Measurements from ENCODE around the gene SEC23A.

Gene SEC23A

GRCh38 chr14:38993981-38994380 is 109.1 kb downstream of the SEC23A start:
- TF ChIP-seq CEBPB (IDR thresholded peaks at IDR 0.05) (no peak), USF1 (IDR thresholded peaks at IDR 0.05) (no peak), EGR1 (IDR thresholded peaks at IDR 0.05) (no peak), TCF12 (IDR thresholded peaks at IDR 0.05; ENCODE audit: low read depth) (no peak)

- TF ChIP-seq EGR1 (IDR thresholded peaks at IDR 0.05): no peak
- no peak for TF ChIP-seq YY1 (IDR thresholded peaks at IDR 0.05; ENCODE audit: low read depth)
- no peak for TF ChIP-seq TAF1 (IDR thresholded peaks at IDR 0.05; ENCODE audit: low read depth)
- no peak for TF ChIP-seq FOXM1 (IDR thresholded peaks at IDR 0.05; ENCODE audit: borderline replicate concordance, low read depth)
- no peak for TF ChIP-seq CEBPB (IDR thresholded peaks at IDR 0.05)
- TF ChIP-seq RAD21 (IDR thresholded peaks at IDR 0.05; ENCODE audit: low read depth): no peak
- TF ChIP-seq CREB1 (IDR thresholded peaks at IDR 0.05; ENCODE audit: low read depth): no peak
- TF ChIP-seq NFIC (IDR thresholded peaks at IDR 0.05): no peak
- no peak for TF ChIP-seq EP300 (IDR thresholded peaks at IDR 0.05; ENCODE audit: borderline replicate concordance)
- no peak for TF ChIP-seq MAX (IDR thresholded peaks at IDR 0.05)
- no peak for TF ChIP-seq REST (IDR thresholded peaks at IDR 0.05; ENCODE audit: low read depth)
- TF ChIP-seq USF1 (IDR thresholded peaks at IDR 0.05): no peak
- TF ChIP-seq ZBTB7A (IDR thresholded peaks at IDR 0.05; ENCODE audit: low read depth): no peak
- no peak for TF ChIP-seq TEAD4 (IDR thresholded peaks at IDR 0.05)
- no peak for TF ChIP-seq TCF12 (IDR thresholded peaks at IDR 0.05; ENCODE audit: low read depth)
These were observed 110.8 kb downstream of the SEC23A start for GRCh38 chr14:38992067-38992844.

GRCh38 chr14:38991299-38991698 is 111.7 kb downstream of the SEC23A start:
- TF ChIP-seq ZBTB7A (IDR thresholded peaks at IDR 0.05; ENCODE audit: low read depth): no peak
- TF ChIP-seq RAD21 (IDR thresholded peaks at IDR 0.05; ENCODE audit: low read depth): no peak
- TF ChIP-seq MAX (IDR thresholded peaks at IDR 0.05): no peak
- no peak for TF ChIP-seq NFIC (IDR thresholded peaks at IDR 0.05)
- no peak for TF ChIP-seq TAF1 (IDR thresholded peaks at IDR 0.05; ENCODE audit: low read depth)
- no peak for TF ChIP-seq TCF12 (IDR thresholded peaks at IDR 0.05; ENCODE audit: low read depth)
- no peak for TF ChIP-seq CEBPB (IDR thresholded peaks at IDR 0.05)
- no peak for TF ChIP-seq YY1 (IDR thresholded peaks at IDR 0.05; ENCODE audit: low read depth)
- no peak for TF ChIP-seq USF1 (IDR thresholded peaks at IDR 0.05)
- no peak for TF ChIP-seq CREB1 (IDR thresholded peaks at IDR 0.05; ENCODE audit: low read depth)
- no peak for TF ChIP-seq FOXM1 (IDR thresholded peaks at IDR 0.05; ENCODE audit: borderline replicate concordance, low read depth)
- no peak for TF ChIP-seq TEAD4 (IDR thresholded peaks at IDR 0.05)
- TF ChIP-seq EP300 (IDR thresholded peaks at IDR 0.05; ENCODE audit: borderline replicate concordance): no peak

GRCh38 chr14:38989922-38990546 is 113.0 kb downstream of the SEC23A start:
- TF ChIP-seq ZBTB7A (IDR thresholded peaks at IDR 0.05; ENCODE audit: low read depth) (no peak), USF1 (IDR thresholded peaks at IDR 0.05) (no peak), MAX (IDR thresholded peaks at IDR 0.05) (no peak), NFIC (IDR thresholded peaks at IDR 0.05) (no peak), CEBPB (IDR thresholded peaks at IDR 0.05) (no peak), TAF1 (IDR thresholded peaks at IDR 0.05; ENCODE audit: low read depth) (no peak), EP300 (IDR thresholded peaks at IDR 0.05; ENCODE audit: borderline replicate concordance) (no peak), RAD21 (IDR thresholded peaks at IDR 0.05; ENCODE audit: low read depth) (no peak), FOXM1 (IDR thresholded peaks at IDR 0.05; ENCODE audit: borderline replicate concordance, low read depth) (no peak), EGR1 (IDR thresholded peaks at IDR 0.05) (no peak), REST (IDR thresholded peaks at IDR 0.05; ENCODE audit: low read depth) (no peak), YY1 (IDR thresholded peaks at IDR 0.05; ENCODE audit: low read depth) (no peak), TEAD4 (IDR thresholded peaks at IDR 0.05) (no peak), CREB1 (IDR thresholded peaks at IDR 0.05; ENCODE audit: low read depth) (no peak), TCF12 (IDR thresholded peaks at IDR 0.05; ENCODE audit: low read depth) (no peak)

All from Ishikawa (cell line).